CD14-positive monocyte (primary cell): ENCODE data around the gene LRRC1. TPM values are rescaled to one million over a fixed set of nuclear protein-coding genes. Genes with fewer than 3 reads are reported as not detected.

Source experiments
- DNase-seq, 3 donors: peaks; one replicate each; pipeline ENCODE4 v3.0.0-alpha.2; 2011 to 2022
- H2AFZ ChIP-seq: 2 replicates; pipeline ENCODE4 v1.6.0; 2012; ENCODE audit warnings: mild to moderate bottlenecking, low read depth, low read length, inconsistent platforms; ENCODE audit not compliant: insufficient read depth, poor library complexity, severe bottlenecking
- H3K27ac ChIP-seq, 2 donors: 1 replicate in 1 of 2; 2 replicates in 1 of 2; pipeline ENCODE4 v1.5.1; 2012 to 2013; ENCODE audit warnings: low read length in 2 of 2, control low read depth in 1 of 2, inconsistent platforms in 1 of 2, low read depth in 1 of 2, mild to moderate bottlenecking in 1 of 2
- H3K27me3 ChIP-seq, 2 donors: one replicate each; pipeline versions ENCODE4 v1.6.0 to v1.6.1; 2011 to 2013; ENCODE audit warnings: low read length in 2 of 2; ENCODE audit not compliant: control insufficient read depth in 2 of 2, insufficient read depth in 2 of 2
- H3K36me3 ChIP-seq, 2 donors: replicated peaks in 1 of 2; 1 replicate in 1 of 2; 2 replicates in 1 of 2; pipeline versions ENCODE4 v1.5.1 to v1.6.1; 2012 to 2013; ENCODE audit warnings: low read length in 2 of 2, control low read depth in 1 of 2, inconsistent platforms in 1 of 2, mild to moderate bottlenecking in 1 of 2; ENCODE audit not compliant: insufficient read depth in 2 of 2, control insufficient read depth in 1 of 2
- H3K4me1 ChIP-seq, 2 donors: 1 replicate in 1 of 2; 2 replicates in 1 of 2; pipeline versions ENCODE4 v1.5.1 to v1.6.1; 2012 to 2013; ENCODE audit warnings: low read length in 2 of 2, control low read depth in 1 of 2, inconsistent platforms in 1 of 2, mild to moderate bottlenecking in 1 of 2, moderate library complexity in 1 of 2; ENCODE audit not compliant: insufficient read depth in 2 of 2, control insufficient read depth in 1 of 2
- H3K4me2 ChIP-seq: replicated peaks from 2 replicates; pipeline ENCODE3; 2012; ENCODE audit warnings: low read length, moderate library complexity, mild to moderate bottlenecking; ENCODE audit not compliant: poor library complexity, severe bottlenecking; ENCODE audit errors: extremely low read depth
- H3K4me3 ChIP-seq, 3 experiments: fragments of 200-600 bp in 1 of 3; sonication (generic) in 1 of 3; replicated peaks in 1 of 3; 1 replicate in 2 of 3; 2 replicates in 1 of 3; pipeline ENCODE4 v1.5.1; 2011 to 2013; ENCODE audit warnings: low read length in 3 of 3, mild to moderate bottlenecking in 3 of 3, control low read depth in 2 of 3, low read depth in 2 of 3, inconsistent platforms in 1 of 3, moderate library complexity in 1 of 3
- H3K79me2 ChIP-seq: 2 replicates; pipeline ENCODE4 v1.6.0; 2012; ENCODE audit warnings: mild to moderate bottlenecking, control low read depth, inconsistent platforms, low read length, moderate library complexity; ENCODE audit not compliant: insufficient read depth
- H3K9ac ChIP-seq: 2 replicates; pipeline ENCODE4 v1.6.0; 2017; ENCODE audit warnings: low read length, mild to moderate bottlenecking; ENCODE audit not compliant: insufficient read depth, poor library complexity, severe bottlenecking
- H3K9me3 ChIP-seq, 2 donors: replicated peaks in 1 of 2; 1 replicate in 1 of 2; 2 replicates in 1 of 2; pipeline versions ENCODE4 v1.5.1 to v1.6.1; 2012 to 2013; ENCODE audit warnings: low read length in 2 of 2, control low read depth in 1 of 2; ENCODE audit not compliant: control insufficient read depth in 1 of 2, insufficient read depth in 1 of 2
- H4K20me1 ChIP-seq: 2 replicates; pipeline ENCODE4 v1.6.0; 2012; ENCODE audit warnings: mild to moderate bottlenecking, low read length, control low read depth, moderate library complexity; ENCODE audit not compliant: insufficient read depth
- H3K27ac Mint-ChIP-seq, 7 donors: one replicate each; pipeline ENCODE4 v1.8.0; 2020; ENCODE audit warnings: mild to moderate bottlenecking in 7 of 7, mixed read lengths in 7 of 7, moderate library complexity in 6 of 7, inconsistent platforms in 2 of 7
- H3K27me3 Mint-ChIP-seq, 3 donors: one replicate each; pipeline ENCODE4 v1.8.0; 2021 to 2022; ENCODE audit warnings: low read depth in 3 of 3, mild to moderate bottlenecking in 3 of 3, mixed read lengths in 3 of 3, moderate library complexity in 3 of 3, inconsistent platforms in 1 of 3
- H3K36me3 Mint-ChIP-seq, 2 donors: one replicate each; pipeline ENCODE4 v1.8.0; 2020; ENCODE audit warnings: mixed read lengths in 2 of 2, inconsistent platforms in 1 of 2, mild to moderate bottlenecking in 1 of 2
- H3K4me1 Mint-ChIP-seq: one replicate; pipeline ENCODE4 v1.8.0; 2020; ENCODE audit warnings: mild to moderate bottlenecking, mixed read lengths
- H3K4me3 Mint-ChIP-seq, 2 donors: one replicate each; pipeline ENCODE4 v1.8.0; 2020; ENCODE audit warnings: mild to moderate bottlenecking in 2 of 2, mixed read lengths in 2 of 2, moderate library complexity in 1 of 2
- H3K9me3 Mint-ChIP-seq, 7 donors: one replicate each; pipeline ENCODE4 v1.8.0; 2020 to 2022; ENCODE audit warnings: mixed read lengths in 7 of 7, mild to moderate bottlenecking in 6 of 7, moderate library complexity in 6 of 7, inconsistent platforms in 2 of 7
- CTCF ChIP-seq: fragments of 200-600 bp; IDR thresholded peaks from one replicate; pipeline ENCODE4 v1.8.0; 2022; ENCODE audit warnings: antibody characterized with exemption, mild to moderate bottlenecking
- WGBS: methylation state at CpG from one replicate; pipeline ENCODE4 v1.1.5; 2013; ENCODE audit warnings: missing lambda C conversion rate; ENCODE audit not compliant: insufficient coverage; 5-methylcytosine and 5-hydroxymethylcytosine counted together
- intact Hi-C, 2 donors: fragments of 100-400 bp; cut with micrococcal nuclease; formaldehyde crosslinking; loops; one replicate each; pipeline versions ENCODE4 v1.15.0 to v1.15.1; 2023
- polyA plus RNA-seq, 3 donors: library from polyadenylated mRNA; depleted of rRNA in 1 of 3; unstranded in 2 of 3; stranded (reverse) in 1 of 3; fragments of 300-500 nt in 2 of 3; fragments of >200 nt in 1 of 3; fragmentation: Illumina TruSeq in 2 of 3; gene quantifications; 1 replicate in 2 of 3; 2 replicates in 1 of 3; pipeline ENCODE4 v1.2.3, GENCODE V29; 2012 to 2021

Gene LRRC1
- polyA plus RNA-seq, 3 donors = 0.18 to 1.6 (median 0.92) TPM

DNA sequence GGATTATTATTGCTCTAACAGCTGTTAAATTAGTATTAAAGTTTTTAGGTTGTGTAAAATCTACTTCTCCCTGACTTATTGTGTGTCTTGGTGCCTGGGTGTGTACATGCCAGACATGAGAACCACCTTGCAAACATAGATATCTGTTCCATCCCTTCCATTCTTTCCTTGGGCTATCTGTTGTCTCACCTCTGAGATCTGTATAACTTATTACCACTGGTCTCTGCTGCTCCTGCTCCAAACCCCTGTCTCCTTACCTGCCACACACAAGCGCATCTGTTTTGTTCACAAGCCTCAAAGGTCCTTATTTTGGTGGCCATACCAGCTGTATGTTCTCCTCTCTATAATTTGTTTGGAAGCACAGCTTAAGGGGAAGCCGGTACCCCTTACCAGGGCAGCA, 2.5 kb downstream of the LRRC1 start:
- H3K27ac Mint-ChIP-seq = no peak overlapping the region
- peaks cover 0 to 6% (median 0%) of the 10 kb centered on the region in 7 donors for H3K9me3 Mint-ChIP-seq

DNA sequence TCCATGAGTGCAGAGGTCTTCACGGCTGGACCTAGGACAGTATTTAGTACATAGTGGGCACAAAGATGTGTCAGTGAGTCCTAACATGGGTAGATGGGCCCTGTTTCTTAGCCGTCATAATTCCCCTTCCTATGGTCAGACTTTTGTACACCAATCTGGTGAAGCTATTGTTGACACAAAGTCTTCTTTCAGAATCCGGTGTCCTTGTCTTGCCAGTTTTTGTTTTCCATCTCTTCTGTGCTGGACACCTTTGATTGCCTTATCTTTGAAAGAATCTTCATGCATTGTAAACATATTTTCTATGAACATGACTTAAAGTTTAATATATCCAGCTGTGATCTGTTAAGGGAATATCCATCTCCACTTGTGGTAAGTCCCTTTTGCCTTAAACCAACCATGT, 4.5 kb downstream of the LRRC1 start:
- H2AFZ ChIP-seq = no peak overlapping the region
- no peaks in the 10 kb centered on the region for H3K79me2 ChIP-seq
- WGBS = 100% methylated on average over 2 of the region's 3 CpGs
- peaks cover 0 to 6% (median 0%) of the 10 kb centered on the region in 7 donors for H3K9me3 Mint-ChIP-seq
- no peaks in the 10 kb centered on the region for H3K9me3 ChIP-seq
- H3K4me3 Mint-ChIP-seq = no peak overlapping the region
- H3K36me3 Mint-ChIP-seq = peaks cover 4 to 10% of the 10 kb centered on the region in 2 donors
- H3K36me3 ChIP-seq = no peaks in the 10 kb centered on the region
- H3K27ac ChIP-seq = no peak overlapping the region
- no peak for TF ChIP-seq CTCF
- H3K27me3 Mint-ChIP-seq = peaks cover 19 to 22% (median 21%) of the 10 kb centered on the region in 3 donors
- no peaks in the 10 kb centered on the region for H4K20me1 ChIP-seq
- no peak for DNase-seq
- no peak overlapping the region for H3K4me3 ChIP-seq
- peaks cover 12 to 16% of the 10 kb centered on the region in 2 donors for H3K27me3 ChIP-seq
- intact Hi-C loops = no loop called here
- H3K4me2 ChIP-seq = no peak overlapping the region
- H3K4me1 Mint-ChIP-seq = peaks cover 24% of the 10 kb centered on the region
- H3K9ac ChIP-seq = no peak overlapping the region
- H3K4me1 ChIP-seq = peaks cover 12 to 13% of the 10 kb centered on the region in 2 donors
- H3K27ac Mint-ChIP-seq = no peak overlapping the region

More for the DNA sequence above, 2.5 kb downstream of the LRRC1 start:
- peaks cover 27 to 37% (median 36%) of the 10 kb centered on the region in 3 donors for H3K27me3 Mint-ChIP-seq
- Histone ChIP-seq H3K27ac (no peak overlapping the region), H3K9me3 (no peaks in the 10 kb centered on the region), H3K4me2 (no peak overlapping the region), H4K20me1 (no peaks in the 10 kb centered on the region), H3K36me3 (no peaks in the 10 kb centered on the region), H2AFZ (no peak overlapping the region), H3K4me1 (peaks cover 26 to 27% of the 10 kb centered on the region in 2 donors), H3K4me3 (no peak overlapping the region), H3K9ac (no peak overlapping the region), H3K27me3 (peaks cover 19 to 22% of the 10 kb centered on the region in 2 donors), H3K79me2 (no peaks in the 10 kb centered on the region)
- H3K4me1 Mint-ChIP-seq = peaks cover 37% of the 10 kb centered on the region
- WGBS = 100% methylated on average over 1 of the region's 2 CpGs
- H3K4me3 Mint-ChIP-seq = no peak overlapping the region
- peaks cover 4 to 10% of the 10 kb centered on the region in 2 donors for H3K36me3 Mint-ChIP-seq
- intact Hi-C loops = no loop called here
- no peak for TF ChIP-seq CTCF
- no peak for DNase-seq
